ENCODE measurements around the gene CHD9.

CHD9 gene

DNA sequence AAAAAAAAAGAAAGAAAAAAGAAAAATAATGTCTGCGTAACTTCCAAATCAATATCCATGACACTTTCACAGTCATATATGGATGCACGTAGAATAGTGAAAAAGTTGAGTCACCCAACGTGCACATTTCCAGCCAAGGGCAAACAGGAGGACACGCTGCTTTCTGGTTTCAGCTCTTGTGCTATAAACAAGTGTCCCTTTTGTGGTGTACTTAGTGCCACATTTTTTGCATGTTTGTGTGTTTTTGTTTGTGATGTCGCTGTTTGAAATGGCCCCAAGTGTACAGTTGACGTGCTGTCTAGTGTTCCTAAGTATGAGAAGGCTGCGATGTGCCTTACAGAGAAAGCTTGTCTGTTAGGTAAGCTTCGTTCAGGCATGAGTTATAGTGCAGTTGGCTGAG lies 2.9 kb downstream of the CHD9 start:
- Histone ChIP-seq H4K20me1 (ENCODE audit: insufficient read depth, low read length) (no peaks in the 10 kb centered on the region), H3K27ac (ENCODE audit: low read depth, low read length, poor library complexity, severe bottlenecking) (peak overlapping the region; percentile 64), H3K79me2 (ENCODE audit: insufficient read depth, low read length) (peaks cover 39% of the 10 kb centered on the region), H3K4me1 (ENCODE audit: insufficient read depth, low read length, severe bottlenecking) (peaks cover 66% of the 10 kb centered on the region), H3K9ac (ENCODE audit: low read length) (no peak overlapping the region), H3K9me3 (ENCODE audit: low read length) (no peaks in the 10 kb centered on the region), H3K9me2 (ENCODE audit: low read depth, low read length) (no peaks in the 10 kb centered on the region), H2AFZ (ENCODE audit: low read length) (no peak overlapping the region), H3K27me3 (ENCODE audit: insufficient read depth, low read length) (no peaks in the 10 kb centered on the region), H3K36me3 (ENCODE audit: insufficient read depth, low read length) (no peaks in the 10 kb centered on the region), H3F3A (ENCODE audit: insufficient read depth, low read length) (no peaks in the 10 kb centered on the region), H3K4me2 (ENCODE audit: low read length) (peak overlapping the region; percentile 36; the same call in 1 of the 2 replicates), H3K4me3 (ENCODE audit: low read depth, low read length, poor library complexity, severe bottlenecking) (peak overlapping the region; percentile 14)
- TF ChIP-seq EZH2 (IDR thresholded peaks at IDR 0.05; ENCODE audit: borderline replicate concordance, low read length) (no peak), CTCF (IDR thresholded peaks at IDR 0.05; ENCODE audit: low read length) (no peak)

- Histone ChIP-seq H3K4me2 (ENCODE audit: low read length) (no peak overlapping the region), H3K27ac (ENCODE audit: low read depth, low read length, poor library complexity, severe bottlenecking) (peak overlapping the region; percentile 64), H3K36me3 (ENCODE audit: insufficient read depth, low read length) (no peaks in the 10 kb centered on the region), H3F3A (ENCODE audit: insufficient read depth, low read length) (no peaks in the 10 kb centered on the region), H3K9ac (ENCODE audit: low read length) (no peak overlapping the region), H3K79me2 (ENCODE audit: insufficient read depth, low read length) (peaks cover 39% of the 10 kb centered on the region), H2AFZ (ENCODE audit: low read length) (no peak overlapping the region), H3K27me3 (ENCODE audit: insufficient read depth, low read length) (no peaks in the 10 kb centered on the region), H3K4me3 (ENCODE audit: low read depth, low read length, poor library complexity, severe bottlenecking) (no peak overlapping the region), H3K9me3 (ENCODE audit: low read length) (no peaks in the 10 kb centered on the region), H4K20me1 (ENCODE audit: insufficient read depth, low read length) (no peaks in the 10 kb centered on the region), H3K4me1 (ENCODE audit: insufficient read depth, low read length, severe bottlenecking) (peaks cover 66% of the 10 kb centered on the region), H3K9me2 (ENCODE audit: low read depth, low read length) (no peaks in the 10 kb centered on the region)
- TF ChIP-seq EZH2 (IDR thresholded peaks at IDR 0.05; ENCODE audit: borderline replicate concordance, low read length) = no peak
- TF ChIP-seq CTCF (IDR thresholded peaks at IDR 0.05; ENCODE audit: low read length) = no peak
Measured at GRCh38 chr16:53058441-53058840, 3.6 kb downstream of the CHD9 start.

DNA sequence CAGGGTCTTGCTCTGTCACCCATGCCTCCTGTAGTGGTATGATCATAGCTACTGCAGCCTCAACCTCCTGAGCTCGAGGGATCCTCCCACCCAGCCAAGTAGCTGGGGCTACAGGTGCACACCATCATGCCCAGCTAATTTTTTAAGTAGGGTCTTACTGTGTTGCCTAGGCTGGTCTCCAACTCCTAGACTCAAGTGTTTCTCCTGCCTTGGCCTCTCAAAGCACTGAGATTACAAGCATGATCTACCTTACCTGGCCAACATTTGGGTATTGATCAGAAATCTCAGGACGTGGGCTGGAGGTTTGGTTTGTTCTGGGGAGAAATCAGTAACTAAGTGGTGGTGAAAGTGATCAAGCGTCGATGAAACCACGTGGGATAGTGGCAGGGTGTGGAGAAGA lies 4.1 kb downstream of the CHD9 start:
- Histone ChIP-seq H3K36me3 (ENCODE audit: insufficient read depth, low read length) (no peaks in the 10 kb centered on the region), H3K27ac (ENCODE audit: low read depth, low read length, poor library complexity, severe bottlenecking) (peak overlapping the region; percentile 64), H3K27me3 (ENCODE audit: insufficient read depth, low read length) (no peaks in the 10 kb centered on the region), H3K79me2 (ENCODE audit: insufficient read depth, low read length) (peaks cover 39% of the 10 kb centered on the region), H3K9me3 (ENCODE audit: low read length) (no peaks in the 10 kb centered on the region), H3K4me2 (ENCODE audit: low read length) (no peak overlapping the region), H3K9me2 (ENCODE audit: low read depth, low read length) (no peaks in the 10 kb centered on the region), H3K4me1 (ENCODE audit: insufficient read depth, low read length, severe bottlenecking) (peaks cover 68% of the 10 kb centered on the region), H2AFZ (ENCODE audit: low read length) (no peak overlapping the region), H4K20me1 (ENCODE audit: insufficient read depth, low read length) (no peaks in the 10 kb centered on the region), H3K4me3 (ENCODE audit: low read depth, low read length, poor library complexity, severe bottlenecking) (no peak overlapping the region), H3K9ac (ENCODE audit: low read length) (no peak overlapping the region), H3F3A (ENCODE audit: insufficient read depth, low read length) (no peaks in the 10 kb centered on the region)
- TF ChIP-seq CTCF (IDR thresholded peaks at IDR 0.05; ENCODE audit: low read length) = no peak
- no peak for TF ChIP-seq EZH2 (IDR thresholded peaks at IDR 0.05; ENCODE audit: borderline replicate concordance, low read length)

Measured in OCI-LY1 (cell line).